ENCODE results near the gene VCX3A.

DNA sequence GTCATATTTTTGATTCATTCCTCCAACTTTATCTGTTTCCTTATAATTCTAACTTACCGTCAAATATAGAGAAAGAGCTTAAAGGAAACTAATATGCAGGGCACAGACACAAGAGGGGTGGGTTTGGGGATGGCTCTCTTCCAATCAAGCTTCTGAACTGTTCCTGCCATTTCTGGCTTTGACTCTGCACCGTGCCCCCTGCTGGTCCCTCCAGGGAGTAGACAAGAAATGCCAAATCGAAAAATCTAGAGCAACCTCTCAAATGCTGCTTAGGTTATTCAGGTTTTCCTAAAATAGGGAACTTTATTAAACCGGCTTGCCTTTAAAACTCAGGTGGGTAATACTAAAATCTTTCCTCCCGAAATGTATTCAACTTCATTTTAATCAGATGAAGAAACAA, 39.8 kb upstream of the VCX3A start:
- TF ChIP-seq, protein P1, sequence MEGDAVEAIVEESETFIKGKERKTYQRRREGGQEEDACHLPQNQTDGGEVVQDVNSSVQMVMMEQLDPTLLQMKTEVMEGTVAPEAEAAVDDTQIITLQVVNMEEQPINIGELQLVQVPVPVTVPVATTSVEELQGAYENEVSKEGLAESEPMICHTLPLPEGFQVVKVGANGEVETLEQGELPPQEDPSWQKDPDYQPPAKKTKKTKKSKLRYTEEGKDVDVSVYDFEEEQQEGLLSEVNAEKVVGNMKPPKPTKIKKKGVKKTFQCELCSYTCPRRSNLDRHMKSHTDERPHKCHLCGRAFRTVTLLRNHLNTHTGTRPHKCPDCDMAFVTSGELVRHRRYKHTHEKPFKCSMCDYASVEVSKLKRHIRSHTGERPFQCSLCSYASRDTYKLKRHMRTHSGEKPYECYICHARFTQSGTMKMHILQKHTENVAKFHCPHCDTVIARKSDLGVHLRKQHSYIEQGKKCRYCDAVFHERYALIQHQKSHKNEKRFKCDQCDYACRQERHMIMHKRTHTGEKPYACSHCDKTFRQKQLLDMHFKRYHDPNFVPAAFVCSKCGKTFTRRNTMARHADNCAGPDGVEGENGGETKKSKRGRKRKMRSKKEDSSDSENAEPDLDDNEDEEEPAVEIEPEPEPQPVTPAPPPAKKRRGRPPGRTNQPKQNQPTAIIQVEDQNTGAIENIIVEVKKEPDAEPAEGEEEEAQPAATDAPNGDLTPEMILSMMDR (conservative IDR thresholded peaks at IDR 0.05 in 1 of 2, IDR thresholded peaks at IDR 0.05 in 1 of 2; ENCODE audit: low read depth in 1 of 2, low read length in 2 of 2) = no peak
- TF ChIP-seq EZH2 (IDR thresholded peaks at IDR 0.05; ENCODE audit: low read length, missing control alignments) = no peak
